Astrocyte of the cerebellum (primary cell): Measurements from ENCODE around the gene PRDM15.

ENCODE experiments used
- DNase-seq: peaks from one replicate; pipeline ENCODE4 v3.0.0-alpha.2; 2011; ENCODE audit warnings: low read depth
- H3K4me3 ChIP-seq: 2 replicates; pipeline ENCODE4 v1.5.1; 2011; ENCODE audit warnings: mild to moderate bottlenecking, low read depth, low read length, moderate library complexity
- in situ Hi-C: cut with HindIII; loops from 2 replicates; pipeline ENCODE4 v1.10.0; 2017; ENCODE audit warnings: low sequenced_read_pairs
- TF ChIP-seq, protein P1 (sequence below): IDR thresholded peaks from 2 replicates; pipeline ENCODE4 v1.5.1; 2012; ENCODE audit warnings: low read length, low read depth, moderate library complexity, mild to moderate bottlenecking; ENCODE audit errors: missing control alignments

PRDM15 gene

DNA sequence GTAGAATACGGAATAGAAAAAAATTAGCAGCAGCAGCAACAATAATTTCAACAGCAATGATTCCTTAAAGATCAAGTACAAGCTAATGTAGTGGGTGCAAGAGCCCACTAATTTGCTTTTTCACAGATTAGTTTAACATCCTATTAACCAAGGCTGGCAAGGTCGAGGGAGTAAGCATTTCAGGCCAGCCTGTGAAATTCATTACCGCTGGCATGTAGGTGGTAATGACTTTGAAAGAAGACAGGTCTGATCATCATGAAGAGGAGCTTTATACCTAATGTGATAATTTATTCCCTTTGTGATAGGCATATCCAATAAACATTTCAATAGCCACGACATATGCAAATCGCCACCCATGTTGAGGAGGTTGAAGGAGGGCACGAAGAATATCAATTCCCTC, 11.2 kb upstream of the PRDM15 start:
- TF ChIP-seq, protein P1, sequence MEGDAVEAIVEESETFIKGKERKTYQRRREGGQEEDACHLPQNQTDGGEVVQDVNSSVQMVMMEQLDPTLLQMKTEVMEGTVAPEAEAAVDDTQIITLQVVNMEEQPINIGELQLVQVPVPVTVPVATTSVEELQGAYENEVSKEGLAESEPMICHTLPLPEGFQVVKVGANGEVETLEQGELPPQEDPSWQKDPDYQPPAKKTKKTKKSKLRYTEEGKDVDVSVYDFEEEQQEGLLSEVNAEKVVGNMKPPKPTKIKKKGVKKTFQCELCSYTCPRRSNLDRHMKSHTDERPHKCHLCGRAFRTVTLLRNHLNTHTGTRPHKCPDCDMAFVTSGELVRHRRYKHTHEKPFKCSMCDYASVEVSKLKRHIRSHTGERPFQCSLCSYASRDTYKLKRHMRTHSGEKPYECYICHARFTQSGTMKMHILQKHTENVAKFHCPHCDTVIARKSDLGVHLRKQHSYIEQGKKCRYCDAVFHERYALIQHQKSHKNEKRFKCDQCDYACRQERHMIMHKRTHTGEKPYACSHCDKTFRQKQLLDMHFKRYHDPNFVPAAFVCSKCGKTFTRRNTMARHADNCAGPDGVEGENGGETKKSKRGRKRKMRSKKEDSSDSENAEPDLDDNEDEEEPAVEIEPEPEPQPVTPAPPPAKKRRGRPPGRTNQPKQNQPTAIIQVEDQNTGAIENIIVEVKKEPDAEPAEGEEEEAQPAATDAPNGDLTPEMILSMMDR, result no peak
- no peak for DNase-seq
- in situ Hi-C loops, result no loop called here
- no peak overlapping the region for H3K4me3 ChIP-seq

DNA sequence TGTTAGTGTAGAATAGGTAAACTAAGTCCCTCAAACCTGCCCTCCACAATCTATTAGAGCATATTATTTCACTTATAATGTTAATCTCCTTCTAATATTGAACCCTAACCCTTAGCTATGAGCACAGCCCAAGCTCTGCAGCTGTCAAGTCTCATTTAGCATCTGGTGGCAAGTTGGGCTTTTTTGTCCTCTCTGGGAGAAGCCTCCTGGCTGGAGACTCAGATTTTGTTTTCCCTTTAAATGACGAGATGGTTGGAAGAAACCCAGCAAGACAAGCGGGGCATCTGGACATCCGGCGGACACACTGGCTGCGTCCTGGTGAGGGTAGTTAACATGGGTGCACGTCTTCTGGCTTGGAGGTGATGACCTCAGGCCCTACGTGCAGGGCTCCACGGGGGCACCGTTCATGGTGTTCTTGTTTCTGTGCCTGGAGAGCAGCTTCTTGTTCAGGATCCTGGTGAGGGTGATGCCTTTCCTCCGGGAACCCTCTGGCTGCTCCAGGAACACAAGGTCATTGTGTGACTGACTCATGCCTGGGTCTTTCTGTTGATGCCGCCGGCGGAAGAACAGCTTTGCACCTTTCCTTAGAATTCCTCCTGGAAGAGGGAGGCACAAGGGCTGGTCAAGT, 9.7 kb upstream of the PRDM15 start:
- TF ChIP-seq, protein P1, result no peak
- no peak overlapping the region for H3K4me3 ChIP-seq
- in situ Hi-C loops, result no loop called here
- DNase-seq, result no peak

DNA sequence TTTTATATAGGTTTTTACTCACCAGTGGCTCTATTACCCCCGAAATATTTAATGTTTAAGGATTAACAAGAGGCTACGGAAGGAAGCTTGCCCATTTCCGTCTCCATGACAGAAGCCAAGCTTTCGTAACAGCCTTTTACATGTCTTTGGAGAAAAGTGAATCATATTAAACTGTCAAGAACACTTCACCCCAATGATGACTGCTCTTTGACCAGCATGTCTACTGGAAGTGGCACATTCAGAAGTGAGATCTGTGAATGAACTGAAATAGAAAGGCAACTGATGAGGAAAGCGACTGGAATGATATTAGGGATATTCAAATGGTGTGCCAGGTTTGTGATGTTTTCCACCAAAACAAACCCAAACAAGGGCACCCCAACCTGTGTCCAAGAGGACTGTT, 8.5 kb upstream of the PRDM15 start:
- DNase-seq, result no peak
- in situ Hi-C loops, result no loop called here
- TF ChIP-seq, protein P1, result no peak
- no peak overlapping the region for H3K4me3 ChIP-seq

DNA sequence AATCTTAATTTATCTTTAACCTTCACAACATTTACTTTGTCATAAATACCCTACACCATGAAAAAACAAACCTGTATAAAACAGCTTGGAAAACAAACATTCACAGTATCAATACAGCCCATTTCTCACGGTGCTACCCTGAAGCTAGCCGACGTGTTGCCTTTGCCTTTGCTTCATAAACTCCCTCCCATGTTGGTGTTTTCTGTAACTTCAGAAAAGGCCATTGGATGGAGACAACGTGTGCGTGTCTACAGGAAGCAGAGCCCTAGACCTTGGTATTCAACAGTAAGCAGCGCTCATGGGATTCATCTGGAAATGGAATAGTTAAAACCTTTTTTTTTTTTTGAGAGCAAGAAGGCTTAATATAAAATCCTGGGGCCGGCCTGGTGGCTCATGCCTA, 7.2 kb upstream of the PRDM15 start:
- TF ChIP-seq, protein P1, result no peak
- in situ Hi-C loops, result no loop called here
- H3K4me3 ChIP-seq, result no peak overlapping the region
- no peak for DNase-seq

DNA sequence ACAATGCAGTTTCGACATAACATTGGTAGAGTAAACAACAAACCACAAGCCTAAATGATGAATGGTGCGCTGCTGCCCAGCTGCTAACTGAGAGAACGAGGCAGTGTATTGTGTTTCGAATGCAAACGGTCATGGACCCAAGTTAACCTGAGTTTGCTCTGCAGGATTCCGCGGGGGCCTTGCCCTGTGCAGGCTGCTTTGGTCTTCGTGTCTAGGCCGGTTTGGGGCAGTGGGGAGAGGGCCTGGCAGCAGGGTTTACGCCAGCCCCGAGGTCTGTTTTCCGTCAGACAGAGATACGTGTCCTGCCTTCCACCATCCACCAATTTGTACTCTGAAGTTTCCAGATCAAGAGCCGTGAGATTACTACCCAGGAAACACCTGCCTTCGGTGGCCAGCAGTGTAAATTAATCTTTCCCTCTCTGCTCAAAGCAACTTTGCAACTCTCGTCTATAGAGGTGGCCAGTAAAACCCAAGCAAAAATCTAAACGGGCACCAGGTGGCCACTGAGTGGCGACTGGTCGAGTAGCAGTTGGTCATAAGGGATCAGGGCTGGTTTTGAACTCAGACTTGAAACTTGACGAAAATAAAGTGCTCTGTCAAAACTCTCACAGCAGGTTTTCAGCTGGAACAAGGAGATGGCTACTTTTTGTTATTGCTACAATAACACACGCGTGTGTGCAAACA, 6.3 kb upstream of the PRDM15 start:
- in situ Hi-C loops, result no loop called here
- TF ChIP-seq, protein P1, result no peak

DNA sequence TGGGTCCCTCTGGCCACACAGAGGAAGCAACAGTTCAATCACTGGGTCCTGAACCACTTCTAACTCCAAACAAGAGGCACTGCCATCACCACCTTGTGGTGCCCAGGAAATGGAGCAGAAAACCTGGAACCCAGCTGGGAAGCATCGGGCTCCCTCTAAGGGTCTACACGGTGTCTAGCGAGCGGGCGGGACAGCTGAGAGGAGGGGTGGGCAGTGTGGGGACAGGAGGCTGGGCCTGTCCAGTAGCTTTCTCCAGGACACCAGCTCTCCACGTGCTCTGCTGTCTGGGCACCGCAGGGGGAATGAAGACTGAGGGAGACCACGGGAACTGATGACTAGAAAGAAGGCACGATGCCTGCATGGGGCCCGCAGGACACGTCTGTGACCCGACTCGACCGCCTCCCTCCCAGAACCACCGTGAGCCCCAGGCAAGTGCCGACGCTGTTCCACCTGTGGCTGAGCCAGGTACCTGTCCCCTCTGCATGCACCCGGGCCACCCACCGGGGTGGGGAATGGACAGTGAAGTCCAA, 5.4 kb upstream of the PRDM15 start:
- no peak overlapping the region for H3K4me3 ChIP-seq
- in situ Hi-C loops, result no loop called here
- no peak for DNase-seq
- TF ChIP-seq, protein P1, result no peak

More for the DNA sequence above, 6.3 kb upstream of the PRDM15 start:
- no peak overlapping the region for H3K4me3 ChIP-seq
- DNase-seq, result no peak
